Esophagus muscularis mucosa (tissue), 4 donors: ENCODE data around the gene PLA2G4D. TPM values are rescaled to one million over a fixed set of nuclear protein-coding genes. Genes with fewer than 3 reads are reported as not detected.

ENCODE experiments used
- DNase-seq: peaks from one replicate; pipeline ENCODE4 v3.0.0-alpha.2; 2017; ENCODE audit errors: extremely low spot score
- H3K27ac ChIP-seq, 4 donors: fragments of 200-600 bp; sonication (generic); replicated peaks in 1 of 4; 1 replicate in 3 of 4; 2 replicates in 1 of 4; pipeline ENCODE4 v1.5.1; 2016 to 2019; ENCODE audit warnings: mild to moderate bottlenecking in 1 of 4
- H3K27me3 ChIP-seq, 4 donors: fragments of 200-600 bp; sonication (generic); one replicate each; pipeline versions ENCODE4 v1.5.1 to v1.6.0; 2016 to 2019
- H3K36me3 ChIP-seq, 4 donors: fragments of 200-600 bp; sonication (generic); one replicate each; pipeline ENCODE4 v1.5.1; 2016 to 2019
- H3K4me1 ChIP-seq, 4 donors: fragments of 200-600 bp; sonication (generic); one replicate each; pipeline ENCODE4 v1.5.1; 2016 to 2019
- H3K4me3 ChIP-seq, 4 donors: fragments of 200-600 bp; sonication (generic); 1 replicate in 2 of 4; 2 replicates in 2 of 4; pipeline ENCODE4 v1.5.1; 2016 to 2019; ENCODE audit warnings: mild to moderate bottlenecking in 4 of 4, moderate library complexity in 1 of 4
- H3K9me3 ChIP-seq, 4 donors: fragments of 200-600 bp; sonication (generic); 1 replicate in 3 of 4; 2 replicates in 1 of 4; pipeline ENCODE4 v1.5.1; 2016 to 2019
- EP300 ChIP-seq: sonication (generic); formaldehyde crosslinking; IDR thresholded peaks from one replicate; pipeline ENCODE4 v1.6.1; 2017; ENCODE audit warnings: antibody characterized with exemption
- POLR2A ChIP-seq: fragments of 450-650 bp; IDR thresholded peaks from one replicate; pipeline ENCODE4 v1.6.1; 2017; ENCODE audit warnings: antibody characterized with exemption, moderate library complexity, mild to moderate bottlenecking, low read depth
- POLR2AphosphoS5 ChIP-seq, 2 donors: sonication (generic); formaldehyde crosslinking; IDR thresholded peaks; one replicate each; pipeline ENCODE4 v1.6.1; 2017; ENCODE audit warnings: antibody characterized with exemption in 2 of 2
- WGBS: methylation state at CpG from one replicate; pipeline ENCODE4 v1.1.5; 2018; 5-methylcytosine and 5-hydroxymethylcytosine counted together
- intact Hi-C: fragments of 100-400 bp; cut with DNase I; formaldehyde crosslinking; loops from one replicate; pipeline ENCODE4 v1.15.1; 2023
- total RNA-seq, 4 donors: library from RNA; depleted of rRNA; stranded (reverse); fragments of >200 nt; gene quantifications; one replicate each; pipeline versions ENCODE4 v1.1.0 to v1.2.1, GENCODE V29; 2016
- TF ChIP-seq, protein P1 (sequence below), 3 experiments: fragments of 200-600 bp in 2 of 3; fragments of 450-650 bp in 1 of 3; sonication (generic) in 2 of 3; IDR thresholded peaks; one replicate each; pipeline ENCODE4 v1.5.1; 2017 to 2019; ENCODE audit warnings: antibody characterized with exemption in 3 of 3, mild to moderate bottlenecking in 2 of 3, moderate library complexity in 1 of 3

Gene PLA2G4D
- total RNA-seq, 4 donors from 2014 or later: not detected

DNA sequence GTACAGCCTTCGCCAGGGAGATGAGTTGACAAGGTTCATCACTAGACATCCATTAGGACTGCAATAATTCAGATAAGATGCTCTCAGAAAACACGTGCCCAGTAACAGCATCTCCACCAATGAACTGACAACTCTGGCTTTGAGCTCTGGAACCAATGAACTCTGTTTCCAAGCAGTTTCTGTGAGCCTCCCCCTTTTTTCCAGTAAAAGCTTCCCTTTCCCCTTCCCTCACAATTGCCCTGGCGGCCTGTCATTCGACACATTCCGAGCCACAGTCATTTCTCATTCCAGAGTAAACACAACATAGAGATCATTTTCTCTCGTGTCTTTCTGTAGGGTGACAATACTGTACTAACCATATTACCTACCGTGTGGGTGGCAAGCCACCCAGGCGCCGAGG, 3.6 kb downstream of the PLA2G4D start:
- intact Hi-C loops: no loop called here
- DNase-seq: no peak
- Histone ChIP-seq H3K9me3 (no peaks in the 10 kb centered on the region), H3K27ac (no peak overlapping the region), H3K27me3 (peaks cover 0 to 31% (median 0%) of the 10 kb centered on the region in 4 donors), H3K4me1 (peaks cover 0 to 7% (median 3%) of the 10 kb centered on the region in 4 donors), H3K36me3 (no peaks in the 10 kb centered on the region), H3K4me3 (no peak overlapping the region)
- no peak for TF ChIP-seq POLR2AphosphoS5 (IDR thresholded peaks at IDR 0.05)
- no peak for TF ChIP-seq EP300
- TF ChIP-seq, protein P1, sequence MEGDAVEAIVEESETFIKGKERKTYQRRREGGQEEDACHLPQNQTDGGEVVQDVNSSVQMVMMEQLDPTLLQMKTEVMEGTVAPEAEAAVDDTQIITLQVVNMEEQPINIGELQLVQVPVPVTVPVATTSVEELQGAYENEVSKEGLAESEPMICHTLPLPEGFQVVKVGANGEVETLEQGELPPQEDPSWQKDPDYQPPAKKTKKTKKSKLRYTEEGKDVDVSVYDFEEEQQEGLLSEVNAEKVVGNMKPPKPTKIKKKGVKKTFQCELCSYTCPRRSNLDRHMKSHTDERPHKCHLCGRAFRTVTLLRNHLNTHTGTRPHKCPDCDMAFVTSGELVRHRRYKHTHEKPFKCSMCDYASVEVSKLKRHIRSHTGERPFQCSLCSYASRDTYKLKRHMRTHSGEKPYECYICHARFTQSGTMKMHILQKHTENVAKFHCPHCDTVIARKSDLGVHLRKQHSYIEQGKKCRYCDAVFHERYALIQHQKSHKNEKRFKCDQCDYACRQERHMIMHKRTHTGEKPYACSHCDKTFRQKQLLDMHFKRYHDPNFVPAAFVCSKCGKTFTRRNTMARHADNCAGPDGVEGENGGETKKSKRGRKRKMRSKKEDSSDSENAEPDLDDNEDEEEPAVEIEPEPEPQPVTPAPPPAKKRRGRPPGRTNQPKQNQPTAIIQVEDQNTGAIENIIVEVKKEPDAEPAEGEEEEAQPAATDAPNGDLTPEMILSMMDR (IDR thresholded peaks at IDR 0.05): no peak
- TF ChIP-seq POLR2A: no peak
- 76% methylated on average over 9 of the region's 9 CpGs for WGBS

DNA sequence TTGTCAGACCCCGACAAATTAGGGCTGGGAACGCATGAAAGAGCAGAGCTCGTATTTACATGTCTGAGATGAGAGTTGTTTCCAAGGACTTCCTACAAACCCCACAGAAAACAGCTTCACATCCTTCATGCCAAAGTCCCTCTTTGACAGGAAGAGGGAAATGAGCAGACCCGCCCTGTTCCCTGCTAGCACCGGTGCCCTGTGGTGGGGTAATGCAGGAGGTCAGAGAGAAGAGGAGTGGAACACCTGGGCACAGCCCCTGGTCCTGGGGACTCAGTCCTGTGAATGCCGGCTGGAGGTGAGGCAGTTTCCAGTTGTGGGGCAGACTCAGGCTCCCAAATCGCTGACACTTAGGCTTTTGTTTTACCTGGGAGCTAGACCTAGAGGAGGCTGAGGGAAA, 4.0 kb downstream of the PLA2G4D start:
- Histone ChIP-seq H3K4me3 (no peak overlapping the region), H3K27ac (no peak overlapping the region), H3K27me3 (peaks cover 0 to 32% (median 0%) of the 10 kb centered on the region in 4 donors), H3K4me1 (peaks cover 0 to 7% (median 3%) of the 10 kb centered on the region in 4 donors), H3K9me3 (no peaks in the 10 kb centered on the region), H3K36me3 (no peaks in the 10 kb centered on the region)
- intact Hi-C loops: no loop called here
- no peak for TF ChIP-seq POLR2AphosphoS5 (IDR thresholded peaks at IDR 0.05)
- TF ChIP-seq, protein P1 (IDR thresholded peaks at IDR 0.05): no peak
- TF ChIP-seq POLR2A: no peak
- TF ChIP-seq EP300: no peak
- no peak for DNase-seq
- WGBS: 71% methylated on average over 7 of the region's 7 CpGs

DNA sequence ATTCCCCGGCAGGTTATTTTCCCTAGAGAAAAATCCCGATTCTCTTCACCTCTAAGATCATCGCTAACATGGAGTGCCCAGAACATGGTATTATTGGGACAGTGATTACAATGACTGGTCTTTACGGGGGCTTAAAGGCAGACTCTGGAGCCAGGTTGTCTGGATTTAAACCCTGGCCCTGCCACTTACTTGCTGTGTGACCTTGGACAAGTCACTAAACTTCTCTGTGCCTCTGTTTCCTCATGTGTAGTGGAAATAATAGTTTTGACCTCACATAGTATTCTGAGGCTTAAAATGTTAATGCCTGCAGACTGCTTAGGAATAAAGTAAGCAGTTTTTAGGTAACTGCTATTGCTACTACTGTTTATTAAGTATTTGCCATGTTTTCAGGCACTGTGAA, 4.4 kb downstream of the PLA2G4D start:
- intact Hi-C loops: loop anchor here (10.0 kb wide), 1 partner anchor 55 kb away; no protein-coding TSS in a partner anchor
- WGBS: 100% methylated on average over 4 of the region's 4 CpGs
- peaks cover 0 to 37% (median 0%) of the 10 kb centered on the region in 4 donors for H3K27me3 ChIP-seq
- H3K36me3 ChIP-seq: no peaks in the 10 kb centered on the region
- peaks cover 0 to 7% (median 3%) of the 10 kb centered on the region in 4 donors for H3K4me1 ChIP-seq
- H3K27ac ChIP-seq: no peak overlapping the region
- TF ChIP-seq EP300 (no peak), POLR2A (no peak), POLR2AphosphoS5 (IDR thresholded peaks at IDR 0.05) (no peak)
- TF ChIP-seq, protein P1 (IDR thresholded peaks at IDR 0.05): no peak
- no peak for DNase-seq
- no peak overlapping the region for H3K4me3 ChIP-seq
- H3K9me3 ChIP-seq: no peaks in the 10 kb centered on the region

DNA sequence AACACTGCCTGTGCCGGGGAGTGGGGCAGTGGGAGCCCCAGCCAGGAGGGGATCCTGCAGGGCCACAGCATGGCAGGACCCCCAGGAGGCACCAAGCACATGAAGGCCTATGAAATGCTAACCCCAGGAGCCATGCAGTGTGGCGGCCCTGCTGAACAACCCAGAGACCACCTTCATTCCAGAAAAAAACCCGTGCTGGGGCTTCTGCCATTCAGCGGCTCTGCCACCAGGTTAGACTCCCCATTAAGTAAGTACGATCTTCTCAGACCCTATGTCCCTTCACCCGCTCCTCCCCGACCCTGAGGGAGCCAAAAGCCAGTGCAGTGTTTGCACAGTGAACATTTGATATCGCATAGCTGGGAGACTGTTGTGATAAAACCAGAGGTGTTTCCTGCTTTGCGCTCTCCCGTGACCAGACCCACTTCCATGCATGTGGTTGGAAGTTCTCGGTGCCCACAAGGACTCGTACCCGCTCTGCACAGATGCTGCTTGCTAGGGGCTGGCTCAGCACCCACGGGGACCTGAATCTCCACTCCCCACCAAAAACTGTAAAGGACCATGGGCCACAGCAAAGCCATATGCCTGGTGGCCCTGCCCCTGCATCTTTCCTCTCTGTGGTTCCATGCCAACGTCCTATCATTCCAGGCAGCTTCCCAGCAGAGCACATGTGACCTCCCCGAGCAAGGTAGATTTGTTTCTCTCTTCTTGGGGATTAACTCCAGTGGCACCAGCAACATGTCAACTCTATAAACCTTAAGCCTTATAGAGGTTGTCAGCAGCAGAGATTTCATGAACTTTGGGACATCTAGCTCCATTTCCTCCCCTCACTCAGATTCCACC, 5.3 kb downstream of the PLA2G4D start:
- intact Hi-C loops: loop anchor here (10.0 kb wide), 1 partner anchor 56 kb away; no protein-coding TSS in a partner anchor
- DNase-seq: no peak
- no peak overlapping the region for H3K4me3 ChIP-seq
- 66% methylated on average over 14 of the region's 16 CpGs for WGBS
- H3K36me3 ChIP-seq: no peaks in the 10 kb centered on the region
- peaks cover 0 to 38% (median 0%) of the 10 kb centered on the region in 4 donors for H3K27me3 ChIP-seq
- peaks cover 0 to 15% (median 9%) of the 10 kb centered on the region in 4 donors for H3K4me1 ChIP-seq
- H3K9me3 ChIP-seq: no peaks in the 10 kb centered on the region
- no peak for TF ChIP-seq POLR2A
- H3K27ac ChIP-seq: no peak overlapping the region

DNA sequence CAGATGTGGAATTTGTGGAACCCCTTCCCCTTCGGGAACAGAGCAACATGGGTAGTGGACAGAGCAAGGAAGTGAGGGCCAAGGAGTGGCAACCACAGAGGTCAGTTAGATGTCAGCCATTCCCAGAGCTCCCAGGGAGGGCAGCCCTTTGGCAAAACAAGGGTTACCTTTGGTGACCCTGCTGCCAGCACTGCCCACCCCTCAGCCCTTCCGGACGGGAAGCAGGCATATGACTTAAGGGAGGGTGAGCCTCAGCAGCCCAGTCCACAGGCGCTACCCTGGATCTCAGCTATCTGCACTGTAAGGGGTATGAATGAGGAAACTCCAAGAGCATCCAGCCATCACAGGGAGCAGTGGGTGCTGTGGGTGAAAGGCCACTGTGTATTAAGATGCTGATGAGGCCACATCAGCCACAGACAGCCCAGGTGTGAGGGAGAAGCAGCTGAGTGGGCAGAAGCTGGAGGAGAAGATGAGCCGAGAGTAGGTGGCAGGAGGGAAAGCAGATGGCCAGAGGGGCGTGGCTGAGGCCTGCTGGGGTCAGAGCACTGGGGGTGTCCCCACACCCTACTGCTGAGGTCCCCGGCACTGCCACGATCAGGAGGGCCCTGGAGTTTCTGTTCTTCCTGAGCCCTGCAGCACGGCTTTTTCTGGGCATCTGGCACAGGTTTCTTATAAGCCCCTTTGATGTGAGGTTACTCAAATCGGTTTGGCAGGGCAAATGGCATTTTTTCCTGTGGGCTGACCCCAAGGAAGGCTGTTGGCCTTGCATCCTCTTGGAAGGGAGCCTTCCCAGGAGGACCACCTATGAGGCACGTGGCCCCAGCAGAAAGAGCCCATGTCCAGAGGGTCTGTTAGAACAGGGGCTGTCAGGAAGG, 6.2 kb downstream of the PLA2G4D start:
- no peak for DNase-seq
- Histone ChIP-seq H3K9me3 (no peaks in the 10 kb centered on the region), H3K27ac (no peak overlapping the region), H3K4me3 (no peak overlapping the region), H3K4me1 (peaks cover 0 to 12% (median 8%) of the 10 kb centered on the region in 4 donors), H3K36me3 (no peaks in the 10 kb centered on the region), H3K27me3 (peaks cover 0 to 44% (median 0%) of the 10 kb centered on the region in 4 donors)
- WGBS: 67% methylated on average over 6 of the region's 11 CpGs
- intact Hi-C loops: loop anchor here (10.0 kb wide), 1 partner anchor 57 kb away; no protein-coding TSS in a partner anchor
- TF ChIP-seq POLR2A: no peak
- TF ChIP-seq, protein P1 (IDR thresholded peaks at IDR 0.05): no peak
- no peak for TF ChIP-seq POLR2AphosphoS5 (IDR thresholded peaks at IDR 0.05)
- TF ChIP-seq EP300: no peak
